ENCODE results near the gene MET. TPM values are rescaled to one million over a fixed set of nuclear protein-coding genes. Genes with fewer than 3 reads are reported as not detected.
"Not testable (repeated sequence)": the region's sequence is repeated elsewhere in the genome, so short reads cannot be mapped to it uniquely, and the experiment has no call there.

Gene MET
- total RNA-seq, 1 donor from 2014 or later: 161 TPM

DNA sequence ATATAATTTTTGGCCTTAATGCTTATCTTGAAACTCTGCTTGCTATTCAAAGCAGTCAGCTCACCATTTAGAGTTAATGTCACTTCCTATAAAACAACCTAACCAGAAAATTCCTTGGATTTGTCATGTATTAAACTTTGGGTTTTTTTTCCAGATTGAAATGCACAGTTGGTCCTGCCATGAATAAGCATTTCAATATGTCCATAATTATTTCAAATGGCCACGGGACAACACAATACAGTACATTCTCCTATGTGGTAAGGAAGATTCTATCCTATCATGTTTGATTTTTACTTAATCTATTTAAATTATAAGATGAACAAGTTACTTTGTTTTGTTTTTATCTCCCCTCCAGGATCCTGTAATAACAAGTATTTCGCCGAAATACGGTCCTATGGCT is 85.3 kb downstream of the MET start:
- Histone ChIP-seq H3K36me3 (ENCODE audit: control insufficient read depth, insufficient read depth, low read length) (peaks cover 4% of the 10 kb centered on the region), H3K27me3 (ENCODE audit: control insufficient read depth, insufficient read depth, low read length) (no peaks in the 10 kb centered on the region), H3K4me3 (ENCODE audit: low read depth, low read length) (no peak overlapping the region)
- DNase-seq (ENCODE audit: low read depth): no peak
- TF ChIP-seq, protein P1, sequence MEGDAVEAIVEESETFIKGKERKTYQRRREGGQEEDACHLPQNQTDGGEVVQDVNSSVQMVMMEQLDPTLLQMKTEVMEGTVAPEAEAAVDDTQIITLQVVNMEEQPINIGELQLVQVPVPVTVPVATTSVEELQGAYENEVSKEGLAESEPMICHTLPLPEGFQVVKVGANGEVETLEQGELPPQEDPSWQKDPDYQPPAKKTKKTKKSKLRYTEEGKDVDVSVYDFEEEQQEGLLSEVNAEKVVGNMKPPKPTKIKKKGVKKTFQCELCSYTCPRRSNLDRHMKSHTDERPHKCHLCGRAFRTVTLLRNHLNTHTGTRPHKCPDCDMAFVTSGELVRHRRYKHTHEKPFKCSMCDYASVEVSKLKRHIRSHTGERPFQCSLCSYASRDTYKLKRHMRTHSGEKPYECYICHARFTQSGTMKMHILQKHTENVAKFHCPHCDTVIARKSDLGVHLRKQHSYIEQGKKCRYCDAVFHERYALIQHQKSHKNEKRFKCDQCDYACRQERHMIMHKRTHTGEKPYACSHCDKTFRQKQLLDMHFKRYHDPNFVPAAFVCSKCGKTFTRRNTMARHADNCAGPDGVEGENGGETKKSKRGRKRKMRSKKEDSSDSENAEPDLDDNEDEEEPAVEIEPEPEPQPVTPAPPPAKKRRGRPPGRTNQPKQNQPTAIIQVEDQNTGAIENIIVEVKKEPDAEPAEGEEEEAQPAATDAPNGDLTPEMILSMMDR (IDR thresholded peaks at IDR 0.05; ENCODE audit: insufficient read depth, low read length, poor library complexity, severe bottlenecking): no peak

DNA sequence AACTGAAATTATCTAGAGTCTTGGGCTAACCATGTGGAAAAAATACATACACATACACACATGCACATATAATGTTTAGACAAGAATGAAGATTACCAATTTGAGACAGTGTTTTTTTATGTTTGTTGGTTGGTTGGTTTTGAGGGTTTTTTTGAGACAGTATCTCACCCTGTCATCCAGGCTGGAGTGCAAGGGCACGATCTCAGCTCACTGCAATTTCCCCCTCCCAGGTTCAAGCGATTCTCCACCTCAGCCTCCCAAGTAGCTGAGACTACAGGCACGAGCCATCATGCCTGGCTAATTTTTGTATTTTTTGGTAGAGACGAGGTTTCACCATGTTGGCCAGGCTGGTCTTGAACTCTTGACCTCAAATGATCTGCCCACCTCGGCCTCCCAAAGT is 87.6 kb downstream of the MET start:
- H3K36me3 ChIP-seq (ENCODE audit: control insufficient read depth, insufficient read depth, low read length): not testable (repeated sequence)

DNA sequence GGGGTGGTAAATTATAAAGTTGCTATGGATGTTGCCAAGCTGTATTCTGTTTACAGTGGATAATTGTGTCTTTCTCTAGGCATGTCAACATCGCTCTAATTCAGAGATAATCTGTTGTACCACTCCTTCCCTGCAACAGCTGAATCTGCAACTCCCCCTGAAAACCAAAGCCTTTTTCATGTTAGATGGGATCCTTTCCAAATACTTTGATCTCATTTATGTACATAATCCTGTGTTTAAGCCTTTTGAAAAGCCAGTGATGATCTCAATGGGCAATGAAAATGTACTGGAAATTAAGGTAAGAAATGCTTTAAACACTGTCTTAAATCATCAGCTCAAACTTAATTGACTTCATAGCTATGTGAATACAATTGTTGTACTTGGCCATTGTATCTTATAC is 91.0 kb downstream of the MET start:
- no peaks in the 10 kb centered on the region for H3K27me3 ChIP-seq (ENCODE audit: control insufficient read depth, insufficient read depth, low read length)
- H3K4me3 ChIP-seq (ENCODE audit: low read depth, low read length): no peak overlapping the region
- no peak for DNase-seq (ENCODE audit: low read depth)
- TF ChIP-seq, protein P1 (IDR thresholded peaks at IDR 0.05; ENCODE audit: insufficient read depth, low read length, poor library complexity, severe bottlenecking): no peak
- peaks cover 3% of the 10 kb centered on the region for H3K36me3 ChIP-seq (ENCODE audit: control insufficient read depth, insufficient read depth, low read length)

More for the DNA sequence above, 87.6 kb downstream of the MET start:
- DNase-seq (ENCODE audit: low read depth); H3K4me3 ChIP-seq (ENCODE audit: low read depth, low read length); H3K27me3 ChIP-seq (ENCODE audit: control insufficient read depth, insufficient read depth, low read length): not testable (repeated sequence)

DNA sequence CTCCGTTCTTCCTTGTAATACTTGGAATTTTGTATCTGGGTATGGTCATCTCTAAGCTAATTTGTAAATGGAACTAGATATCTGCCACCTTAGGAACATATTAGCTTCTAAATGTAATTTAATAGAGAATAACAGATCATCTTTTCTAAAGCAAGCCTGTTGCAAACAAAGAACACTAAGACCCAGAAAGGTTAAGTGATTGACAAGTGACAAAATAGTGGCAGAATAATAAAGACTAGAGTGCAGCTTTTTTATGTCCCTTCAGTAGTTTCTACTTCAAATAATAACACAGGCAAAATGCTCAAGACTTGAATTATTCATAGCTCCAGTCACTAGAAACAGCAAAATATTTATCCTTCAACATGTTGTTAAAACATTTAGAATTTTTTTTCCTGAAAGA is 91.7 kb downstream of the MET start:
- no peak for DNase-seq (ENCODE audit: low read depth)
- no peak overlapping the region for H3K4me3 ChIP-seq (ENCODE audit: low read depth, low read length)
- peaks cover 3% of the 10 kb centered on the region for H3K36me3 ChIP-seq (ENCODE audit: control insufficient read depth, insufficient read depth, low read length)
- H3K27me3 ChIP-seq (ENCODE audit: control insufficient read depth, insufficient read depth, low read length): no peaks in the 10 kb centered on the region
- TF ChIP-seq, protein P1 (IDR thresholded peaks at IDR 0.05; ENCODE audit: insufficient read depth, low read length, poor library complexity, severe bottlenecking): no peak

DNA sequence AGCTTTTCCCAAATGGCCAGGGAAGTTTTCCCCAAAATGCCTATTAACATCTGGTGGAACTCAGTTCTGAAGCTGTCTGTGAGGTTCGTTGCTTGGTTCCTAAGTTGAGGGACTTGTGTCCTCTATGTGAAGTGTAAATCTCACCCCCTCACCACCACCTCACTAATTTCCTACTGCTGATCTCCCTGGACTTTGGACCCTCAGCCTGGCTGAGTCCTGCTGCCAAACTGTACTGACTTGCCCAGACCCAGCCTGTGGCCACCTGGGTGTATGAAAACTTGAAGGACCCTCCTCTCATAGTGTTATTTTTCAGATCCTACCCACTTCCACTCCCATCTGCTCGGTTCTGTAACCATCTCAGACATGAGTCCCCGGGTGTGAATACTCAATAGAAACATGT is 94.9 kb downstream of the MET start:
- peaks cover 1% of the 10 kb centered on the region for H3K36me3 ChIP-seq (ENCODE audit: control insufficient read depth, insufficient read depth, low read length)
- H3K27me3 ChIP-seq (ENCODE audit: control insufficient read depth, insufficient read depth, low read length): no peaks in the 10 kb centered on the region
- no peak overlapping the region for H3K4me3 ChIP-seq (ENCODE audit: low read depth, low read length)
- TF ChIP-seq, protein P1 (IDR thresholded peaks at IDR 0.05; ENCODE audit: insufficient read depth, low read length, poor library complexity, severe bottlenecking): no peak
- DNase-seq (ENCODE audit: low read depth): no peak

DNA sequence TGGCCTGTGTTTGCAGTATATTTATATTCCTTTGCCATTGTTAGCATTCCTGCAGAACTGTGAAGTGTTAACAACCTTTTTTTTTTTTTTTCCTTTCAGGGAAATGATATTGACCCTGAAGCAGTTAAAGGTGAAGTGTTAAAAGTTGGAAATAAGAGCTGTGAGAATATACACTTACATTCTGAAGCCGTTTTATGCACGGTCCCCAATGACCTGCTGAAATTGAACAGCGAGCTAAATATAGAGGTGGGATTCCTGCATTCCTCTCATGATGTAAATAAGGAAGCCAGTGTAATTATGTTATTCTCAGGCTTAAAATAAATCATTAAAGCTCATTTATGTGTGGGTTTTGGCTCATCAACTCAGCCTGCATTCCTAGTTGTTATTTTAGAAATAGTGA is 97.5 kb downstream of the MET start:
- H3K4me3 ChIP-seq (ENCODE audit: low read depth, low read length): no peak overlapping the region
- TF ChIP-seq, protein P1 (IDR thresholded peaks at IDR 0.05; ENCODE audit: insufficient read depth, low read length, poor library complexity, severe bottlenecking): no peak
- H3K36me3 ChIP-seq (ENCODE audit: control insufficient read depth, insufficient read depth, low read length): peaks cover 5% of the 10 kb centered on the region
- no peak for DNase-seq (ENCODE audit: low read depth)
- H3K27me3 ChIP-seq (ENCODE audit: control insufficient read depth, insufficient read depth, low read length): no peaks in the 10 kb centered on the region
